Measurements from ENCODE around the gene NYAP2.

Gene NYAP2

GRCh38 chr2:225488743-225489142 is 89.2 kb downstream of the NYAP2 start:
- no peak for DNase-seq

- DNase-seq: no peak
These were observed 94.0 kb downstream of the NYAP2 start for GRCh38 chr2:225493420-225494099.

GRCh38 chr2:225494100-225494459 is 94.6 kb downstream of the NYAP2 start:
- DNase-seq: no peak

GRCh38 chr2:225495706-225496105 is 96.2 kb downstream of the NYAP2 start:
- no peak for DNase-seq

- no peak for DNase-seq
These were observed 97.1 kb downstream of the NYAP2 start for GRCh38 chr2:225496568-225496967.

DNA sequence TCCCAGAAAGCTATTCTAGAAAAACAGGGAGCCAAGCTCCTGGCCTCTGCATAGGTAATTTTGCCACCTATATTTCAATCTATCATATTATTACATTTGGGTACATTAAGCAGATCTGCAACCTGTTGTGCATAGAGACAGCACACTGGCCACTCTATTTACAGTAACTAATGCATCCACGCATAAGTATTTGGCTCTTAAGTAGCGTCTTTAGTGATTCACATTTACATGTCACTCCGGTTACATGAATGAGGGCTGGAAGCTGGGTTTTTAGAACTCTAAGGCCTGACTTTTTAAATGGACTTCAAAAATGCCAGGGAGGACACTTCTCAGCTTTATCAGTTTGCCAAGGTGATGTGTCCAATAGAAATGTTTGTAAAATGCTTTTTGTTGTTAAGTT is 97.7 kb downstream of the NYAP2 start:
- no peak for DNase-seq

DNA sequence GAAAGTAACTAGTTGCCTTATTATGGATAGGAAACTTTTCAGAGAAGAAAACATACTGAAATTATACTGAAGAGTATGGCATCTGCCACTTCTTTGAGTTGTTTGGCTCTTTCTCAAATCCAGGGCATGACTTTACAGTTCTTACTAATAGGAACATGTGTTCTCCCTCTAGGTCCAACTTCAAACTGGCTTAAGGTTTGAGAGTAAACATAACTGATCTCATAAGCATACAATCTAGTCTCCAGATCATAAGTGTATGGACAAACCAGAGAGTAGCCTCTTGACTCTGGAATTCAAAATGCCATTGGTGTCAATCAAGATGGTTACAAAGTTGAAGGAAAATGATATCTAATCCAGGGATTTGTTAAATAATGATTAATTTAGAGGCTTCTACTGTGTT is 101.5 kb downstream of the NYAP2 start:
- DNase-seq: no peak

DNA sequence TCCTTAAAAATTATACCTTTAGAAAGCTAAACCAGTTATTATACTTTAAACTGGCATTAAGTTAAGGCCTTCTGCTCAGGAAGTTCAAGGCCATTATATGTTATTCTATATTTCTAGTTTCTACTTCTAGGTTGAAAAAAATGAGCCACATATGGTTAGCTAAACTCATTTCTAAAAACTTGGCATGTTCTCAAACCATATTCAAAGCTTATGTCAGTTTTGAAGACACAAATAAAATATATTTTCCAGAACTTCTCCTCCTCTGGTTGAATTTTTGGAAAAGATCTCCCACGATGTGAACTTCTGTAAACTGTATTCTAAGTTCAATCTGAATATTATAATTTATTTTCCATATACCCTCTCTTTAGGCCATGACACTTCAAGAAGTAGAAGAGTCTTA is 103.5 kb downstream of the NYAP2 start:
- no peak for DNase-seq

DNA sequence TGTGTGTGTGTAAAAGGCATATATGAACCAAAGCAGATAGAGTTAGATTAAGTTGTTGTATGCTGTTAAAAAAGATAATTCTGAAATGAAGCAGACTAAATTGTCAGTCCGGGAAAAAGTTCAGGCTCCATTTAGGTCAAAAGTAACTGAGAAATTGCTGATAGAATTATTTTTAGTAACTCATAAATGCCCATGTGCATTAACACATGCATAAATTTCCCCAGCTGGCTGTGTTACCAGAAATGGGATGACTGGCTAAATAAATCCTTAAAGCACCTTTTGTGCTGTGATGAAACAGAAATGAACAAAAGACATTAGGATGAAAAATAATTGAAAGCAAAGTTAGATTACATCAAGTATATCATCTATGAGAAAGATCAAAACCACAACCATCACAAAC is 111.3 kb downstream of the NYAP2 start:
- no peak for DNase-seq

DNA sequence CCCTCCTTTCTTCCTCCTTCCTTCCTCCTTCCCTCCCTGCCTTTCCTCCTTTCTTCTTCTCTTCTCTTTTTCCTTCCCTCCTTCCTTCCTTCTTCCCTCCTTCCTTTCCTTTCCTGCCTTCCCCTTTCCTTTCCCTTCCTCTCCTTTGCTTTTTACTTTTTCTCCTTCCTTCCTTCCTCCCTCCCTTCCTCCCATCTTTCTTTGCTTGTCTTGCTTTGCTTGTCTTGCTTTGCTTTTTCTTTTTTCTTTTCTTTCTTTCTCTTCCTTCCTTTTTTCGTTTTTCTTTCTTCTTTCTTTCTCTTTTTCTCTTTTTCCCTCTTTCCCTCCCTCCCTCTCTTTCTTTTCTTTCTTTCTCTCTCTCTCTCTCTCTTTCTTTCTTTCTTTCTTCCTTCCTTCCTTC is 113.0 kb downstream of the NYAP2 start:
- no peak for DNase-seq

GRCh38 chr2:225512876-225513540 is 113.5 kb downstream of the NYAP2 start:
- no peak for DNase-seq

GRCh38 chr2:225515033-225515432 is 115.5 kb downstream of the NYAP2 start:
- no peak for DNase-seq

GRCh38 chr2:225526760-225527390 is 127.4 kb downstream of the NYAP2 start:
- no peak for DNase-seq

GRCh38 chr2:225531559-225531958 is 132.0 kb downstream of the NYAP2 start:
- DNase-seq: no peak

DNA sequence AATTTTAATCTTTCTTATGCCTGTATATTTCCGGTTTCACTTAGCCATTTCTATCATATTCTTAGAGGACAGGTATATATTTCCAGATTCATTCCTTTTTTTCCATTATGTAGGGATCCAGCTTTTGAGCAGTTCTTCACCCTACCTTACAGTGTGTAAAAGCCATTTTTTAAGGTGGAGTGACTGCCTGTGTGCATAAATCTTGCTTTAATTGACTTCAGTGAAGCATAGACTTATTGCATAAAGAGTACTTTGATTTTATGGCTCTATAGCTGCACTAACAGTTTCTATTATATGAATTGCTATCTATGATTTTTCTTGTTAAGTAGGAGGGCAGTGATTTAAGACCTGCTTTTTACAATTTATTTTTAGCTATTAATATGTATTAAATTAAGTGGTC is 132.6 kb downstream of the NYAP2 start:
- no peak for DNase-seq

- no peak for DNase-seq
These were observed 134.5 kb downstream of the NYAP2 start for GRCh38 chr2:225534037-225534436.

DNA sequence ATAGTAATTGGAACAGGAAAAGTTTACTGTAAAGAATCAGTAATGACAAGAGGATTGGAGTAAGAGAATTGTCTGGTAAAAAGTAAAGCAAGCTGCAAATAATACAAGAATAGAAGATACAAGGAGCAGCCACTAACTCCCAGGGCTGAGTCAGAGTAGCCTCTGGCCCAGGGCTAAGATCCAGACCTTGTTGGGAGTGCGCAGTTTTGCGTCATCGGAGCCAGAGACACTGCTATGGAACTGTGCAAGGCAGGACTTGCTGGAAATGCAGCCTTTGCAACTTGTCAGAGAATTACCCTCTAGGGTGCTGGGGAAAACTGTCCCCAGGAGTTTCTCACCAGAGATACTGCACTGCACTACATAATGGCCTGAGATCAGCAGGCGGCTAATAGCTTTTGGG is 135.2 kb downstream of the NYAP2 start:
- DNase-seq: no peak

DNA sequence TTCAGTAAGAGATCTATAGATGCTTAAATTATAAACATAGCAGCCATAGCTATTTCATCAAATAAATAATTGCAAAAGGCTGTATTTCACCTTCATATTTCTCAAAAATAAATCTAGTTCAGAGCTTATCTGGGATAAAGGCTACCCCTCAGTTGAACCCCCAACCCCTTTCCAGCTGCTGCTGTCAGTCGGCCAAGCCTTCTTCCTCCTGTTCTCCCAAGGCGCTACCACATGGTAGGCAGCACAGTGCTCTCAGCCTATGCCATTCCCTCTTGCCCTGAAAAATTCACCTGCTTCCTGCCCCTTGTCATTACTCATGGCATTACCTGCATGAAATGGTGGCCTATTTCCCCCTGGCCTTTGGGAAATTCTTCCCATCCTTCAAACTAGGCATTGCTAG is 136.5 kb downstream of the NYAP2 start:
- no peak for DNase-seq

DNA sequence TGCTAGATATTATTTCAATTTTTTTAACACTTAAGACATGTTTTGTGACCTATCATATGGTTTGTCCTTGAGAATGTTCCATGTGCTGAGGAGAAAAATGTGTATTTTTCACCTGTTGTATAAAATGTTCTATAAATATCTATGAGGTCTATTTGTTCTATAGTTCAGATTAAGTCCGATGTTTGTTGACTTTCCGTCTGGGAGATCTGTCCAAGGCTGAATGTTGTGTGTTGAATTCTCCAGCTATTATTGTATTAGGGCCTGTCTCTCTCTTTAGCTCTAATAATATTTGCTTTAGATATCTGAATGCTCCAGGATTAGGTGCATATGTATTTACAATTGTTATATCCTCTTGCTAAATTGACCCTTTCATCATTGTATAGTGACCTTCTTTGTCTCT is 144.1 kb downstream of the NYAP2 start:
- DNase-seq: no peak

DNA sequence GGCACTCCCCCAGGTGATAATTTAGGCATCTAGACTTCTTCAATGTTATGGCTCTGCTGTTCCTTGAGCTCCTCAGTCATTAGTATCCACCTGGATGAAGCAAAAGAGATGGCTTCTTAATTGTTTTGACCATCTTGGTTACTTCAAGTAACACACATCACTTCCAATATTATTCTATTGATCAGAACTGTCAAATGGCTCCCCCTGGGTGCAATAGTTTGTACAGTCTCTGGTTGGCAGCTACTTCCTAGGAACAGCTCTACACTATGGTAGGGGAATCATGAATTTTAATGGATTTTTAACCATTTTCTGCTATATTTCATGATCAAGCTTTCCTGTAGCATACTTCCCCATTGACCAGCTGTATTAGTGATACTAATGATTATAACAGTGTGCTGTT is 157.0 kb downstream of the NYAP2 start:
- DNase-seq: no peak

DNA sequence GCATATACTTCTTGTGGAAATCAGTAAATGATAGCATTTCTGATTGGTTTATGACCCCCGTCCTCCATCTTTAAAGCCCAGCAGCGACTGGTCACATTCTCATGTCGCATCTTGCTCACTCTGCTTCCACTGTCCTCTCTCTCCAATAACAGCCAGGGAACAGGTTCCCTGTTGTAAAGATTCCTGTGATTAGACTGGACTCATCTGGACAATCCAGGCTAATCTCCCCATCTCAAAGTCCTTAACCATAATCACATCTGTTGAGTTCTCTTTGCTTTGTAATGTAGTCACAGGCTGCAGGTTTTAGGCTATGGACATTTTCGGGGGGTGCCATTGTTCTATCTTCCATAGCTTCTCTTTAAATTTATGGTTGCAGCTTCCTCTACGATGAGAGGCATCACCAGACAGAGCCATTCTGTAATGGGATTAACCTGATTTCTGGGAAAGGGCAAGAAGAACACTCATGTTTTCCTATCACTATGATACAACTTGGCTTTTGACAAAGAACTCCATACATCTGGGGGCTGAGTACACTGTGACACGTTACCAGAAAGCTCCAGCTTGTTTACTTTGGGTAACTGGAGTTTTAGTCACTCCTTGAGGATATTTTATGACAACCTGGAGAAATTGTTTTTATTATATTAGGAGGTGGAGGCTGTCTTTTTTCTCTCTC is 159.0 kb downstream of the NYAP2 start:
- no peak for DNase-seq

GRCh38 chr2:225559072-225559415 is 159.5 kb downstream of the NYAP2 start:
- DNase-seq: no peak

DNA sequence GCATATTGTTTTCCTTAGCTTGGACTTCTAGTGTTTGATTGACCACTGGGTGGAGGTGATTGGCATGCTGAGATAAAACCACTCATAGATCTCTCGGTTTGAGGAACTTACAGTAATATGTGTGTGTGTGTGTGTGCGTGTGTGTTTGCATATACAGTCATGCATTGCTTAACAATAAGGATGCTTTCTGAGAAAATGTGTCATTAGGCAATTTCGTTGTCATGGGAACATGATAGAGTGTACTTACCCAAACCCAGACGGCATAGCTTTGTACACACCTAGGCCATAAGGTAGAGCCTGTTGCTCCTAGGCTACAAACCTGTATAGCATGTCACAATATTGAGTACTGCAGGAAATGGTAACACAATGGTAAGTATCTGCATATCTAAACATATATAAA is 167.3 kb downstream of the NYAP2 start:
- DNase-seq: no peak

DNA sequence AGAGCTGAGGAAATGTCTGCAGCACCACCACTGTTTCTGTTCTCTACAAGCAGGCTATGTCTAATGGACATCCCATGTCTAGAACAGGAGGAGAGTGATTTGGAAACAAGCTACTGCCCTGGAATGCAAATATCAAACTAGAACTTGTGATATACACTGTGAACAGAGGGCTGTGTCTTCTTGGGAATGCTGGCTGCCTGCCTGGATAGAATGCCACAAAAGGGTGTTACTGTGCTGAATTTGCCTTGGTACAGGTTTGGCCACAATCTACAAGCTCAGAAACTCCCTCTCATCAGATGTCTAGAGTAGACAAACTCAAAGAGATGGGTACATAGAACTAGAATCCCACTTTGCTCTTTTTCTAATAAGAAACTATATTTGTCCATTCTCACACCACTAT is 170.5 kb downstream of the NYAP2 start:
- DNase-seq: no peak
